HG02678 (cell line): ENCODE measurements around the gene PATZ1.
"Not testable (repeated sequence)": the region's sequence is repeated elsewhere in the genome, so short reads cannot be mapped to it uniquely, and the experiment has no call there.

ENCODE experiments used
- ATAC-seq: cut with Tn5 transposase; IDR thresholded peaks from one replicate; pipeline ENCODE4 v1.9.1; 2021; ENCODE audit warnings: mild to moderate bottlenecking, moderate library complexity; ENCODE audit not compliant: unreplicated experiment

Gene PATZ1

GRCh38 chr22:31346255-31346732, at the start of gene PATZ1:
Gene PATZ1 (minus strand): TSS chr22:31346346. CDS start chr22:31345602, 744 bp downstream.
- peak; percentile 37 for ATAC-seq

GRCh38 chr22:31394326-31394725, 48.2 kb upstream of the PATZ1 start:
- ATAC-seq: no peak

- ATAC-seq: no peak
Observed at GRCh38 chr22:31393893-31394292, 47.7 kb upstream of the PATZ1 start.

- not testable (repeated sequence) for ATAC-seq
Observed at GRCh38 chr22:31378651-31379050, 32.5 kb upstream of the PATZ1 start.

- no peak for ATAC-seq
Observed at GRCh38 chr22:31378123-31378522, 32.0 kb upstream of the PATZ1 start.

- ATAC-seq: no peak
Observed at GRCh38 chr22:31377612-31378011, 31.5 kb upstream of the PATZ1 start.

- no peak for ATAC-seq
Observed at GRCh38 chr22:31367426-31367825, 21.3 kb upstream of the PATZ1 start.

GRCh38 chr22:31363885-31364465, 17.8 kb upstream of the PATZ1 start:
- ATAC-seq: no peak

GRCh38 chr22:31361743-31362142, 15.6 kb upstream of the PATZ1 start:
- no peak for ATAC-seq

- no peak for ATAC-seq
Observed at GRCh38 chr22:31360029-31360428, 13.9 kb upstream of the PATZ1 start.

- no peak for ATAC-seq
Observed at GRCh38 chr22:31354515-31354914, 8.4 kb upstream of the PATZ1 start.

- no peak for ATAC-seq
Observed at GRCh38 chr22:31350410-31350863, 4.3 kb upstream of the PATZ1 start.

- ATAC-seq: no peak
Observed at GRCh38 chr22:31349960-31350359, 3.8 kb upstream of the PATZ1 start.

GRCh38 chr22:31348766-31349165, 2.6 kb upstream of the PATZ1 start:
- no peak for ATAC-seq

- ATAC-seq: not testable (repeated sequence)
Observed at GRCh38 chr22:31348009-31348337, 1.8 kb upstream of the PATZ1 start.

- ATAC-seq: peak; percentile 2
Observed at GRCh38 chr22:31347251-31348008, 1.3 kb upstream of the PATZ1 start.

- ATAC-seq: peak; percentile 24
Observed at GRCh38 chr22:31346733-31347250, 646 bp upstream of the PATZ1 start.

GRCh38 chr22:31345331-31346254, 553 bp downstream of the PATZ1 start:
- ATAC-seq: peak; percentile 64

GRCh38 chr22:31344578-31345330, 1.4 kb downstream of the PATZ1 start:
- no peak for ATAC-seq

- no peak for ATAC-seq
Observed at GRCh38 chr22:31344256-31344577, 1.9 kb downstream of the PATZ1 start.
